ENCODE results near the gene MDC1. TPM values are rescaled to one million over a fixed set of nuclear protein-coding genes. Genes with fewer than 3 reads are reported as not detected.
"Not testable (repeated sequence)": the region's sequence is repeated elsewhere in the genome, so short reads cannot be mapped to it uniquely, and the experiment has no call there.

MDC1 gene
- total and polyA plus RNA-seq, 2 donors (not counting 3 experiments of a cell fraction or from before 2014, with no cell fraction given): 16.8 to 42.3 TPM

- peaks cover 38% of the 10 kb centered on the region for H3K4me1 ChIP-seq (ENCODE audit: control insufficient read depth, extremely low read depth, insufficient read depth, low read length)
- FAIRE-seq (no peak), DNase-seq (ENCODE audit: low read depth, low spot score) (no peak)
- H3K4me3 ChIP-seq (replicated peaks in 1 of 3; ENCODE audit: insufficient read depth in 1 of 3, low read depth in 1 of 3, low read length in 3 of 3): peak overlapping the region; percentile 57 to 99 (median 94)
- H3K9me1 ChIP-seq (replicated peaks; ENCODE audit: control insufficient read depth, extremely low read depth, insufficient read depth, low read length): no peaks in the 10 kb centered on the region
- dilution Hi-C loops (cut with MboI; ENCODE audit: extremely low pct_ligation_motif_present, low sequenced_read_pairs): no loop called here
- no peaks in the 10 kb centered on the region for H3K27me3 ChIP-seq (ENCODE audit: control insufficient read depth in 2 of 2, insufficient read depth in 2 of 2, low read length in 2 of 2)
- intact Hi-C loops (cut with micrococcal nuclease): no loop called here
- no peak overlapping the region for H2AFZ ChIP-seq (ENCODE audit: low read depth, low read length)
- TF ChIP-seq EZH2 (IDR thresholded peaks at IDR 0.05; ENCODE audit: borderline replicate concordance, low read depth, low read length, severe bottlenecking): no peak
- TF ChIP-seq, protein P1, sequence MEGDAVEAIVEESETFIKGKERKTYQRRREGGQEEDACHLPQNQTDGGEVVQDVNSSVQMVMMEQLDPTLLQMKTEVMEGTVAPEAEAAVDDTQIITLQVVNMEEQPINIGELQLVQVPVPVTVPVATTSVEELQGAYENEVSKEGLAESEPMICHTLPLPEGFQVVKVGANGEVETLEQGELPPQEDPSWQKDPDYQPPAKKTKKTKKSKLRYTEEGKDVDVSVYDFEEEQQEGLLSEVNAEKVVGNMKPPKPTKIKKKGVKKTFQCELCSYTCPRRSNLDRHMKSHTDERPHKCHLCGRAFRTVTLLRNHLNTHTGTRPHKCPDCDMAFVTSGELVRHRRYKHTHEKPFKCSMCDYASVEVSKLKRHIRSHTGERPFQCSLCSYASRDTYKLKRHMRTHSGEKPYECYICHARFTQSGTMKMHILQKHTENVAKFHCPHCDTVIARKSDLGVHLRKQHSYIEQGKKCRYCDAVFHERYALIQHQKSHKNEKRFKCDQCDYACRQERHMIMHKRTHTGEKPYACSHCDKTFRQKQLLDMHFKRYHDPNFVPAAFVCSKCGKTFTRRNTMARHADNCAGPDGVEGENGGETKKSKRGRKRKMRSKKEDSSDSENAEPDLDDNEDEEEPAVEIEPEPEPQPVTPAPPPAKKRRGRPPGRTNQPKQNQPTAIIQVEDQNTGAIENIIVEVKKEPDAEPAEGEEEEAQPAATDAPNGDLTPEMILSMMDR (IDR thresholded peaks at IDR 0.05; ENCODE audit: extremely low read depth in 1 of 2, insufficient read depth in 1 of 2, low read depth in 1 of 2, low read length in 2 of 2): no peak
- no peak for TF ChIP-seq FOS (IDR thresholded peaks at IDR 0.05; ENCODE audit: borderline replicate concordance, insufficient read depth, low read length)
- TF ChIP-seq POLR2AphosphoS5 (IDR thresholded peaks at IDR 0.05; ENCODE audit: insufficient read depth, low read depth, low read length): no peak
- TF ChIP-seq POLR2A (IDR thresholded peaks at IDR 0.05; ENCODE audit: low read depth, low read length): no peak
- no peak for TF ChIP-seq MYC (IDR thresholded peaks at IDR 0.05; ENCODE audit: low read depth, low read length)
- no peak for TF ChIP-seq JUN (IDR thresholded peaks at IDR 0.05; ENCODE audit: borderline replicate concordance, insufficient read depth, insufficient read length, low read depth)
- TF ChIP-seq, protein P2, sequence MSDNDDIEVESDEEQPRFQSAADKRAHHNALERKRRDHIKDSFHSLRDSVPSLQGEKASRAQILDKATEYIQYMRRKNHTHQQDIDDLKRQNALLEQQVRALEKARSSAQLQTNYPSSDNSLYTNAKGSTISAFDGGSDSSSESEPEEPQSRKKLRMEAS (IDR thresholded peaks at IDR 0.05; ENCODE audit: insufficient read depth, insufficient read length): no peak
- no peak for TF ChIP-seq GATA2 (IDR thresholded peaks at IDR 0.05; ENCODE audit: insufficient read depth, insufficient read length, low read depth, low read length)
- peak overlapping the region; percentile 86 for H3K4me2 ChIP-seq (ENCODE audit: insufficient read depth, low read length)
- peaks cover 10 to 18% of the 10 kb centered on the region in 2 experiments for H3K36me3 ChIP-seq (ENCODE audit: control insufficient read depth in 2 of 2, extremely low read depth in 1 of 2, insufficient read depth in 2 of 2, low read length in 2 of 2)
- POLR2A ChIA-PET: interaction anchor here (1.3 to 2.9 kb wide), 2 partner anchors 30 to 37 kb away, joined by 4 to 18 read pairs; no protein-coding TSS in a partner anchor
- H3K9ac ChIP-seq (replicated peaks; ENCODE audit: extremely low read depth, insufficient read depth, low read length): peak overlapping the region; percentile 100
- peak overlapping the region; percentile 56 for H3K27ac ChIP-seq (ENCODE audit: insufficient read depth, low read depth, low read length)
- no peaks in the 10 kb centered on the region for H3K9me3 ChIP-seq (replicated peaks; ENCODE audit: control insufficient read depth, insufficient read depth, low read length)
- BruUV-seq (replicated peaks): no TSS peak
- peaks cover 3% of the 10 kb centered on the region for H4K20me1 ChIP-seq (replicated peaks; ENCODE audit: control insufficient read depth, extremely low read depth, insufficient read depth, low read length)
- CTCF ChIA-PET: interaction anchor here (1.3 to 9.2 kb wide), 4 partner anchors 12 to 175 kb away, joined by 4 to 296 read pairs (median 4); no protein-coding TSS in a partner anchor
- peaks cover 56% of the 10 kb centered on the region for H3K79me2 ChIP-seq (ENCODE audit: control insufficient read depth, insufficient read depth, low read length)
Observed at GRCh38 chr6:30719356-30719755, 2.3 kb upstream of the MDC1 start.

GRCh38 chr6:30717845-30718720 is 1.0 kb upstream of the MDC1 start:
- H2AFZ ChIP-seq (ENCODE audit: low read depth, low read length); DNase-seq (ENCODE audit: low read depth, low spot score); FAIRE-seq; H3K36me3 ChIP-seq (ENCODE audit: control insufficient read depth in 2 of 2, extremely low read depth in 1 of 2, insufficient read depth in 2 of 2, low read length in 2 of 2); H3K9me3 ChIP-seq (replicated peaks; ENCODE audit: control insufficient read depth, insufficient read depth, low read length); dilution Hi-C loops (cut with MboI; ENCODE audit: extremely low pct_ligation_motif_present, low sequenced_read_pairs); H3K9me1 ChIP-seq (replicated peaks; ENCODE audit: control insufficient read depth, extremely low read depth, insufficient read depth, low read length); H4K20me1 ChIP-seq (replicated peaks; ENCODE audit: control insufficient read depth, extremely low read depth, insufficient read depth, low read length); H3K27me3 ChIP-seq (ENCODE audit: control insufficient read depth in 2 of 2, insufficient read depth in 2 of 2, low read length in 2 of 2): not testable (repeated sequence)
- BruUV-seq (replicated peaks): TSS peak; percentile 1
- Histone ChIP-seq H3K9ac (replicated peaks; ENCODE audit: extremely low read depth, insufficient read depth, low read length) (peak overlapping the region; percentile 82), H3K4me3 (replicated peaks in 1 of 3; ENCODE audit: insufficient read depth in 1 of 3, low read depth in 1 of 3, low read length in 3 of 3) (peak overlapping the region in 2 of 3 experiments; percentile 24 to 62), H3K79me2 (ENCODE audit: control insufficient read depth, insufficient read depth, low read length) (peaks cover 43% of the 10 kb centered on the region), H3K4me2 (ENCODE audit: insufficient read depth, low read length) (peak overlapping the region; percentile 67), H3K4me1 (ENCODE audit: control insufficient read depth, extremely low read depth, insufficient read depth, low read length) (peaks cover 27% of the 10 kb centered on the region), H3K27ac (ENCODE audit: insufficient read depth, low read depth, low read length) (peak overlapping the region; percentile 82)
- intact Hi-C loops (cut with micrococcal nuclease): loop anchor here (1.0 kb wide), 3 partner anchors 31 to 101 kb away; partner anchors contain the start of genes MRPS18B and PPP1R10
- POLR2A ChIA-PET: interaction anchor here (1.0 to 2.9 kb wide), 7 partner anchors 11 to 103 kb away, joined by 4 to 18 read pairs (median 6); partner anchors contain the start of gene NRM
- CTCF ChIA-PET: interaction anchor here (1.0 to 9.2 kb wide), 12 partner anchors 13 to 369 kb away, joined by 4 to 296 read pairs (median 6); no protein-coding TSS in a partner anchor

Data from endothelial cell of umbilical vein (primary cell).